ENCODE results near the gene MTERF1. TPM values are rescaled to one million over a fixed set of nuclear protein-coding genes. Genes with fewer than 3 reads are reported as not detected.
"Not testable (repeated sequence)": the region's sequence is repeated elsewhere in the genome, so short reads cannot be mapped to it uniquely, and the experiment has no call there.

MTERF1 gene
- total and polyA plus RNA-seq, 2 experiments from 2014 or later = 7.1 to 9.2 TPM

- H3K4me2 ChIP-seq (ENCODE audit: unreplicated experiment) = no peak overlapping the region
- in situ Hi-C loops (cut with MboI) = no loop called here
- no peak overlapping the region for H3K9ac ChIP-seq
- DNase-seq = no peak
- no peaks in the 10 kb centered on the region for H4K20me1 ChIP-seq (ENCODE audit: insufficient read depth)
- H3K36me3 ChIP-seq (ENCODE audit: low read depth) = peaks cover 20% of the 10 kb centered on the region; the same call in 1 of the 2 replicates
- H3K4me3 ChIP-seq = no peak overlapping the region
- H3K79me2 ChIP-seq (ENCODE audit: insufficient read depth) = peaks cover 57% of the 10 kb centered on the region
- H3K4me1 ChIP-seq (ENCODE audit: insufficient read depth) = no peaks in the 10 kb centered on the region; the same call in 1 of the 2 replicates
- H3K9me3 ChIP-seq (ENCODE audit: low read depth) = no peaks in the 10 kb centered on the region
- H3F3A ChIP-seq (ENCODE audit: insufficient read depth) = no peaks in the 10 kb centered on the region; the same call in 1 of the 2 replicates
- H3K27ac ChIP-seq = no peak overlapping the region
- TF ChIP-seq EZH2phosphoT487 (IDR thresholded peaks at IDR 0.05; ENCODE audit: insufficient read depth, low read depth) = no peak
- TF ChIP-seq EZH2 (IDR thresholded peaks at IDR 0.05; ENCODE audit: insufficient read depth, poor library complexity, severe bottlenecking) = no peak
- H3K27me3 ChIP-seq (replicated peaks; ENCODE audit: insufficient read depth) = no peaks in the 10 kb centered on the region
- no peaks in the 10 kb centered on the region for H3K9me2 ChIP-seq (ENCODE audit: insufficient read depth)
- H2AFZ ChIP-seq = no peak overlapping the region
These were observed 8.4 kb downstream of the MTERF1 start for GRCh38 chr7:91872069-91872468.

GRCh38 chr7:91869661-91870060, 10.8 kb downstream of the MTERF1 start:
- Histone ChIP-seq H3K9me3 (ENCODE audit: low read depth) (no peaks in the 10 kb centered on the region), H3K36me3 (ENCODE audit: low read depth) (peaks cover 14% of the 10 kb centered on the region; the same call in 1 of the 2 replicates), H3K4me1 (ENCODE audit: insufficient read depth) (no peaks in the 10 kb centered on the region), H3K79me2 (ENCODE audit: insufficient read depth) (peaks cover 34% of the 10 kb centered on the region), H3K4me2 (ENCODE audit: unreplicated experiment) (no peak overlapping the region), H4K20me1 (ENCODE audit: insufficient read depth) (no peaks in the 10 kb centered on the region), H3K27ac (no peak overlapping the region), H3K9me2 (ENCODE audit: insufficient read depth) (no peaks in the 10 kb centered on the region), H3K4me3 (no peak overlapping the region), H3F3A (ENCODE audit: insufficient read depth) (no peaks in the 10 kb centered on the region; the same call in 1 of the 2 replicates), H2AFZ (no peak overlapping the region), H3K9ac (no peak overlapping the region), H3K27me3 (replicated peaks; ENCODE audit: insufficient read depth) (no peaks in the 10 kb centered on the region)
- 97 to 100% methylated on average over 1 of the region's 1 CpG for WGBS, 2 experiments (ENCODE audit: low coverage in 1 of 2, low lambda C conversion rate in 2 of 2, missing lambda C conversion rate in 2 of 2)
- in situ Hi-C loops (cut with MboI) = no loop called here
- DNase-seq = no peak
- TF ChIP-seq EZH2phosphoT487 (IDR thresholded peaks at IDR 0.05; ENCODE audit: insufficient read depth, low read depth) (no peak), EZH2 (IDR thresholded peaks at IDR 0.05; ENCODE audit: insufficient read depth, poor library complexity, severe bottlenecking) (no peak)

GRCh38 chr7:91866599-91867148, 13.8 kb downstream of the MTERF1 start:
- no peaks in the 10 kb centered on the region for H3F3A ChIP-seq (ENCODE audit: insufficient read depth)
- H2AFZ ChIP-seq = no peak overlapping the region
- TF ChIP-seq EZH2 (IDR thresholded peaks at IDR 0.05; ENCODE audit: insufficient read depth, poor library complexity, severe bottlenecking) = no peak
- TF ChIP-seq EZH2phosphoT487 (IDR thresholded peaks at IDR 0.05; ENCODE audit: insufficient read depth, low read depth) = no peak
- no peak overlapping the region for H3K4me2 ChIP-seq (ENCODE audit: unreplicated experiment)
- DNase-seq = no peak
- WGBS, 2 experiments (ENCODE audit: low coverage in 1 of 2, low lambda C conversion rate in 2 of 2, missing lambda C conversion rate in 2 of 2) = 85 to 93% methylated on average over 2 of the region's 2 CpGs
- peaks cover 11% of the 10 kb centered on the region; the same call in 1 of the 2 replicates for H3K79me2 ChIP-seq (ENCODE audit: insufficient read depth)
- no peaks in the 10 kb centered on the region for H3K36me3 ChIP-seq (ENCODE audit: low read depth)
- no peaks in the 10 kb centered on the region for H4K20me1 ChIP-seq (ENCODE audit: insufficient read depth)
- no peak overlapping the region for H3K9ac ChIP-seq
- H3K27ac ChIP-seq = no peak overlapping the region
- in situ Hi-C loops (cut with MboI) = no loop called here
- no peaks in the 10 kb centered on the region for H3K9me2 ChIP-seq (ENCODE audit: insufficient read depth)
- no peak overlapping the region for H3K4me3 ChIP-seq
- H3K9me3 ChIP-seq (ENCODE audit: low read depth) = no peaks in the 10 kb centered on the region
- no peaks in the 10 kb centered on the region for H3K4me1 ChIP-seq (ENCODE audit: insufficient read depth)
- H3K27me3 ChIP-seq (replicated peaks; ENCODE audit: insufficient read depth) = no peaks in the 10 kb centered on the region

GRCh38 chr7:91865511-91865910, 15.0 kb downstream of the MTERF1 start:
- TF ChIP-seq EZH2phosphoT487 (IDR thresholded peaks at IDR 0.05; ENCODE audit: insufficient read depth, low read depth) (no peak), EZH2 (IDR thresholded peaks at IDR 0.05; ENCODE audit: insufficient read depth, poor library complexity, severe bottlenecking) (no peak)
- H3K36me3 ChIP-seq (ENCODE audit: low read depth) = no peaks in the 10 kb centered on the region
- no peaks in the 10 kb centered on the region for H3K27me3 ChIP-seq (replicated peaks; ENCODE audit: insufficient read depth)
- 93% methylated on average over 2 of the region's 2 CpGs for WGBS, 2 experiments (ENCODE audit: low coverage in 1 of 2, low lambda C conversion rate in 2 of 2, missing lambda C conversion rate in 2 of 2)
- no peaks in the 10 kb centered on the region for H3K9me3 ChIP-seq (ENCODE audit: low read depth)
- H3K4me3 ChIP-seq = no peak overlapping the region
- no peak overlapping the region for H3K27ac ChIP-seq
- H3K9ac ChIP-seq = no peak overlapping the region
- no peaks in the 10 kb centered on the region for H3K4me1 ChIP-seq (ENCODE audit: insufficient read depth)
- no peaks in the 10 kb centered on the region for H3K9me2 ChIP-seq (ENCODE audit: insufficient read depth)
- no peak overlapping the region for H2AFZ ChIP-seq
- no peaks in the 10 kb centered on the region for H4K20me1 ChIP-seq (ENCODE audit: insufficient read depth)
- no peaks in the 10 kb centered on the region for H3F3A ChIP-seq (ENCODE audit: insufficient read depth)
- no peak overlapping the region for H3K4me2 ChIP-seq (ENCODE audit: unreplicated experiment)
- H3K79me2 ChIP-seq (ENCODE audit: insufficient read depth) = peaks cover under 1% of the 10 kb centered on the region; the same call in 1 of the 2 replicates
- in situ Hi-C loops (cut with MboI) = no loop called here
- DNase-seq = no peak

- not testable (repeated sequence) for H3K4me3 ChIP-seq
These were observed 15.9 kb downstream of the MTERF1 start for GRCh38 chr7:91864604-91865003.

More at GRCh38 chr7:91864604-91865003, 15.9 kb downstream of the MTERF1 start:
- H3K9me3 ChIP-seq (ENCODE audit: low read depth); H3K9me2 ChIP-seq (ENCODE audit: insufficient read depth); H3K4me2 ChIP-seq (ENCODE audit: unreplicated experiment); DNase-seq; H3K4me1 ChIP-seq (ENCODE audit: insufficient read depth); H3K27me3 ChIP-seq (replicated peaks; ENCODE audit: insufficient read depth); H3F3A ChIP-seq (ENCODE audit: insufficient read depth); in situ Hi-C loops (cut with MboI); H3K9ac ChIP-seq; H2AFZ ChIP-seq; H4K20me1 ChIP-seq (ENCODE audit: insufficient read depth); H3K36me3 ChIP-seq (ENCODE audit: low read depth); H3K27ac ChIP-seq; H3K79me2 ChIP-seq (ENCODE audit: insufficient read depth): not testable (repeated sequence)

Data from GM23248 (cell line).